ENCODE measurements around the gene FAM174C.
A peak's percentile ranks its signal among the peaks of the same experiment; 100 is the strongest.

FAM174C gene

DNA sequence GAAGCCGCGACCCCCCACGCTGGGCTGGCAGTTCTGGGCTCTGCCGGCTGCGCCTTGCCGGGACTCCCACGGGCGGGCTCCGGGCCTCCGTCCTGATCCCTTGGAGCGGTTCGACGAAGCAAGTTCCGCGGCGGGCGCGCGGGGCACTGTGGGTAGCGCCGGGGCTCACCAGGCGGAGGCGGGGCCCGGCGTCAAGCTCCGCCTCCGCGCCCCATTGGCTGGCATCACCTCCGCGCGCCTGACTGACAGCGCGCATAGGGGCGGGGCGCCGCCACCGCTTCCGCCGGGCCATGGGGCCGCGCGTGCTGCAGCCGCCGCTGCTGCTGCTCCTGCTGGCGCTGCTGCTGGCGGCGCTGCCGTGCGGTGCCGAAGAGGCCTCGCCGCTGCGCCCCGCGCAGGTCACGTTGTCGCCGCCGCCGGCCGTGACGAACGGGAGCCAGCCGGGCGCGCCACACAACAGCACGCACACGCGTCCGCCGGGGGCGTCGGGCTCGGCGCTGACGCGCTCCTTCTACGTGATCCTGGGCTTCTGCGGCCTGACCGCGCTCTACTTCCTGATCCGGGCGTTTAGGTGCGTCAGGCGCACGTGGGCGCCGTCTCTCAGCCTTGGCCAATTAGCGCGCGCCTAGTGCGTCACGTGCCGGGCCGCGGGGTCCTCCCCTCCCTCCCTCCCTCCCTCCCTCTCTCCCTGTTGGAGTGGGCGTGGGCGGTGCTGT lies at the start of gene FAM174C:
Gene FAM174C (plus strand): TSS at position 271 of the 716 bp plus-strand sequence. CDS start 20 bp downstream, at position 291.
- TF ChIP-seq, protein P1, sequence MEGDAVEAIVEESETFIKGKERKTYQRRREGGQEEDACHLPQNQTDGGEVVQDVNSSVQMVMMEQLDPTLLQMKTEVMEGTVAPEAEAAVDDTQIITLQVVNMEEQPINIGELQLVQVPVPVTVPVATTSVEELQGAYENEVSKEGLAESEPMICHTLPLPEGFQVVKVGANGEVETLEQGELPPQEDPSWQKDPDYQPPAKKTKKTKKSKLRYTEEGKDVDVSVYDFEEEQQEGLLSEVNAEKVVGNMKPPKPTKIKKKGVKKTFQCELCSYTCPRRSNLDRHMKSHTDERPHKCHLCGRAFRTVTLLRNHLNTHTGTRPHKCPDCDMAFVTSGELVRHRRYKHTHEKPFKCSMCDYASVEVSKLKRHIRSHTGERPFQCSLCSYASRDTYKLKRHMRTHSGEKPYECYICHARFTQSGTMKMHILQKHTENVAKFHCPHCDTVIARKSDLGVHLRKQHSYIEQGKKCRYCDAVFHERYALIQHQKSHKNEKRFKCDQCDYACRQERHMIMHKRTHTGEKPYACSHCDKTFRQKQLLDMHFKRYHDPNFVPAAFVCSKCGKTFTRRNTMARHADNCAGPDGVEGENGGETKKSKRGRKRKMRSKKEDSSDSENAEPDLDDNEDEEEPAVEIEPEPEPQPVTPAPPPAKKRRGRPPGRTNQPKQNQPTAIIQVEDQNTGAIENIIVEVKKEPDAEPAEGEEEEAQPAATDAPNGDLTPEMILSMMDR (IDR thresholded peaks at IDR 0.05; ENCODE audit: low read depth, low read length, missing control alignments): no peak
- peak within 1 kb of the TSS; percentile 75 for H3K4me3 ChIP-seq (ENCODE audit: low read depth, low read length)
- peak; percentile 95 for DNase-seq (ENCODE audit: low read depth)

DNA sequence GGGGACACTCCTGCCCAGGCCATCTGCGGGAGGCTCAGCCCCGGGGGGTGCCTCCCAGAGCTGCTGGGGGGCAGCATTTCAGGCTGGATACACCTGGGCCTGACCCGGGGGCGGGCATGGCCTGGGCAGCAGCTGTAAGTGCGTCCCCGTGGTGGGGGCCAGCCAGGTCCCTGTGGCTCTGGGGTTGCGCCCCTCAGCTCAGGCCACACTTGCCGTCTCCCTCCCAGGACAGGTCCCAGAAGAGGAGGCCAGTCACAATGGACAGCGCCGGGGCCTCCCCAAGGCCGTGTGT lies 49.2 kb upstream of the FAM174C start:
- no peak for DNase-seq (ENCODE audit: low read depth)
- TF ChIP-seq, protein P1 (IDR thresholded peaks at IDR 0.05; ENCODE audit: low read depth, low read length, missing control alignments): no peak
- H3K4me3 ChIP-seq (ENCODE audit: low read depth, low read length): no peak overlapping the region

DNA sequence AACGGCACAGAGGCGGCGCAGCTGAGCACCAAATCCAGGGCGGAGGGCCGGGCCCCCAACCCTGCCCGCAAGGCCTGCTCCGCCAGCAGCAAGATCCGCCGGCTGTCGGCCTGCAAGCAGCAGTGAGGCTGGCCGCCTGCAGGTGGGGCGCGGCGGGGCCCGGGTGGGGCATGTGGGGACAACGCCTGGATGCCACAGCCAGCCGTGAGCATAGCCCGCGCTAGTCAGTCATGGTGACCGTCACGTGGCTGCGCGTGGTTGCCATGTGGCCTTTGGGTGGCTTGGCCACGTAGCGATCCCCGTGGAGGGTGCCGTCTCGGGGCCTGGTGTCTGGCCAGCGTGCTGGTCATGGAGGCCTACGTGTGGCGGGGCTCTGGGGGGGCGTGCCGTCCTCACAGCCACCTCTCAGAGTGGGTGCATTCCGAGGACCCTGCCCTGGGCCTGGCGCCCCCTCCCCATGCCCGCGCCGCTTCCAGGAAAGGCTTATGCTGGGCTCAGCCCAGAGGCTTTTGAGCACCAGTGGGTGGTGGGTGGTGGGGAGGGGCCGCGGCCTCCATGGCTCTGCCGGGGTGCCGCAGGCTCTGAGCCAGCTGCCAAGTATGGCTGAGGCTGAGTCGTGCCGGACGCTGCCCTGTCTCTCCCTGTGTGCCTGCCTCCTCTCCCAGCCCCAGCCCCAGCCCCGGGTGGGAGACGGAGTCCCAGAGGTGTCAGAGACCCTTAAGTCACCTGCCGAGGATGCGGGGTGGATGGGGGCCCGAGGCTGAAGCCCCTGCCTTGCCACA lies 48.6 kb upstream of the FAM174C start:
- H3K4me3 ChIP-seq (ENCODE audit: low read depth, low read length): no peak overlapping the region
- DNase-seq (ENCODE audit: low read depth): no peak
- TF ChIP-seq, protein P1 (IDR thresholded peaks at IDR 0.05; ENCODE audit: low read depth, low read length, missing control alignments): no peak

DNA sequence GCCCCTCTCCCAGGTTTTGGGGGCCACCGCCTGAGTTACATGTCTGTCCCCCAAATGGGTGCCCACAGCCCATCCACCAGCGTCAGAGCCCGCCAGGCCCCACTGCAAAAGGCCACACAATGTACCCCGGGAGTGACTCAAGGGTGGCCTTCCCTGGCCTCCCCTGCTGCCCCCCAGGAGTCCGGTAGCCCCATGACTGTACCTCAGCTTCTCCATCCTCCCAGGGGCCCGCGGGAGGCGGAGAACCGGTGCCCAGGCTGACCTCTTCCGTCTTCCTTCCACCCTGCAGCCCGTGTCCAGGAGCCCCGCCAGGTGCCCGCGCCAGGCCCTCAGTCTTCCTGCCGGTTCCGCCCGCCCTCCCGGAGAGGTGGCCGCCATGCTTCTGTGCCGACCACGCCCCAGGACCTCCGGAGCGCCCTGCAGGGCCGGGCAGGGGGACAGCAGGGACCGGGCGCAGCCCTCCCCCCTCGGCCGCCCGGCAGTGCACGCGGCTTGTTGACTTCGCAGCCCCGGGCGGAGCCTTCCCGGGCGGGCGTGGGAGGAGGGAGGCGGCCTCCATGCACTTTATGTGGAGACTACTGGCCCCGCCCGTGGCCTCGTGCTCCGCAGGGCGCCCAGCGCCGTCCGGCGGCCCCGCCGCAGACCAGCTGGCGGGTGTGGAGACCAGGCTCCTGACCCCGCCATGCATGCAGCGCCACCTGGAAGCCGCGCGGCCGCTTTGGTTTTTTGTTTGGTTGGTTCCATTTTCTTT lies 47.9 kb upstream of the FAM174C start:
- no peak overlapping the region for H3K4me3 ChIP-seq (ENCODE audit: low read depth, low read length)
- TF ChIP-seq, protein P1 (IDR thresholded peaks at IDR 0.05; ENCODE audit: low read depth, low read length, missing control alignments): no peak

DNA sequence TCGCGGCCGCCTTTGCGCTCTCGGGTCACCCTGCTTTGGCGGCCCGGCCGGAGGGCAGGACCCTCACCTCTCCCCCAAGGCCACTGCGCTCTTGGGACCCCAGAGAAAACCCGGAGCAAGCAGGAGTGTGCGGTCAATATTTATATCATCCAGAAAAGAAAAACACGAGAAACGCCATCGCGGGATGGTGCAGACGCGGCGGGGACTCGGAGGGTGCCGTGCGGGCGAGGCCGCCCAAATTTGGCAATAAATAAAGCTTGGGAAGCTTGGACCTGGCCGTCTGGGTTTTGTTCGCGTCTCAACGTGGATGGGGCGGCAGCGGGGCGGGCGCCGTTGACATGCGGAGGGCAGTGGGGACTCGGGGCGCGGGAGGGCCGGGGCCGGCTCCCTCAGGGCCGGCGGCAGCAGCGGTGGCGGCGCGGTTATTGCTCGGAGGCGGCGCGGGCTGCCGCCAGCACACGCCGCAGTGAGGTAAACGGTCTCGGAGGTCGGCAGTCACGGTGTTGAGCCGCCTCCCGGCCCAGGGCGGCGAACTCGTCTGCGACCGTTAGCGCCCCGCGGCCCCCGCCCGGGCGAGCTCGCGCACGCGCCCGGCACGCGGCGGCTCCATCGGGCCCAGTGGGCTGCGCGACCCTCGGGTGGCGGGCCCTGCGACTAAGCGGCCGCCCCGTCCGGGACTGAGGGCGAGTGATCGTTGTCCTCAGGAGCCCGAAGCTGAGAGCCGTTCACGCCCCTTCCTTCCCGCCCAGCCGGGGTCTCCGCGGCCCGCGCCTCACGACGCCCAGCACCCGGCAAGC lies 47.0 kb upstream of the FAM174C start:
- DNase-seq (ENCODE audit: low read depth): no peak
- H3K4me3 ChIP-seq (ENCODE audit: low read depth, low read length): no peak overlapping the region
- TF ChIP-seq, protein P1 (IDR thresholded peaks at IDR 0.05; ENCODE audit: low read depth, low read length, missing control alignments): no peak

More for the DNA sequence above, 47.9 kb upstream of the FAM174C start:
- no peak for DNase-seq (ENCODE audit: low read depth)

All from GM12864 (cell line).